ENCODE data around the gene ABCC11.

GRCh38 chr16:48133455-48134211 lies 113.7 kb downstream of the ABCC11 start:
- TF ChIP-seq CTCF (conservative IDR thresholded peaks at IDR 0.05; ENCODE audit: low read depth in 2 of 2): no peak
- no peak for TF ChIP-seq EZH2 (IDR thresholded peaks at IDR 0.05; ENCODE audit: low read depth, unreplicated experiment)
- no peak for TF ChIP-seq EZH2phosphoT487 (IDR thresholded peaks at IDR 0.05; ENCODE audit: unreplicated experiment)
- no peak for TF ChIP-seq CREB1 (CRISPR knock-in tag; IDR thresholded peaks at IDR 0.05; ENCODE audit: low read depth)
- TF ChIP-seq POLR2AphosphoS5 (IDR thresholded peaks at IDR 0.05; ENCODE audit: low read depth): no peak
- no peak for TF ChIP-seq ZNF331 (CRISPR knock-in tag; IDR thresholded peaks at IDR 0.05; ENCODE audit: low read depth)
